ENCODE measurements around the gene FGFBP3.

DNA sequence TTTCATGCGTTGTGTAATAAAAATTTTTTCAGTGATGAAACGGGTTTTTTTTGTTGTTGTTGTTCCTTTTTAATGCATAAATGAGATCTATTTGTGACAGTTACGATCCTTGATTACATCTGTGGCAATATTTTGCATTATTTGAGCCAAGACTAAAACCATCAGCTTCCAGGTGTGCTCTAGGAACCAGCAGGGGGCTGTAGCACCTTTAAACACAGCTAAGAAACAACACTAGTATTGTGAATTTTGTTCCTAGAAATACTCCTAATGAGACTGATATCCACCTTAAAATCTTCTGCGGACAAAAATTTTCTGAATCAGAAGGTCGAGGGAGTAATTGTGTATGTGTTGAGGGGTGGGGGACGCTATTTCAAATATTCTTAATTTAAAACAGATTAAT lies 52.6 kb downstream of the FGFBP3 start:
- TF ChIP-seq, protein P1, sequence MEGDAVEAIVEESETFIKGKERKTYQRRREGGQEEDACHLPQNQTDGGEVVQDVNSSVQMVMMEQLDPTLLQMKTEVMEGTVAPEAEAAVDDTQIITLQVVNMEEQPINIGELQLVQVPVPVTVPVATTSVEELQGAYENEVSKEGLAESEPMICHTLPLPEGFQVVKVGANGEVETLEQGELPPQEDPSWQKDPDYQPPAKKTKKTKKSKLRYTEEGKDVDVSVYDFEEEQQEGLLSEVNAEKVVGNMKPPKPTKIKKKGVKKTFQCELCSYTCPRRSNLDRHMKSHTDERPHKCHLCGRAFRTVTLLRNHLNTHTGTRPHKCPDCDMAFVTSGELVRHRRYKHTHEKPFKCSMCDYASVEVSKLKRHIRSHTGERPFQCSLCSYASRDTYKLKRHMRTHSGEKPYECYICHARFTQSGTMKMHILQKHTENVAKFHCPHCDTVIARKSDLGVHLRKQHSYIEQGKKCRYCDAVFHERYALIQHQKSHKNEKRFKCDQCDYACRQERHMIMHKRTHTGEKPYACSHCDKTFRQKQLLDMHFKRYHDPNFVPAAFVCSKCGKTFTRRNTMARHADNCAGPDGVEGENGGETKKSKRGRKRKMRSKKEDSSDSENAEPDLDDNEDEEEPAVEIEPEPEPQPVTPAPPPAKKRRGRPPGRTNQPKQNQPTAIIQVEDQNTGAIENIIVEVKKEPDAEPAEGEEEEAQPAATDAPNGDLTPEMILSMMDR (conservative IDR thresholded peaks at IDR 0.05; ENCODE audit: low read depth, low read length), result no peak; the same call in 1 of the 2 replicates
- no peak for TF ChIP-seq MAFK (IDR thresholded peaks at IDR 0.05; ENCODE audit: low read depth, low read length)

All from IMR-90 (cell line).